WERI-Rb-1 (cell line): ENCODE data around the gene SH2D3A.

ENCODE experiments used
- DNase-seq: peaks from one replicate; pipeline ENCODE4 v3.0.0-alpha.2; 2020
- H3K27ac ChIP-seq: fragments of 250-450 bp; sonication (Bioruptor Pico); 2 replicates; pipeline ENCODE4 v1.5.1; 2020; ENCODE audit warnings: mild to moderate bottlenecking, moderate library complexity
- H3K27me3 ChIP-seq: fragments of 250-450 bp; sonication (Bioruptor Pico); 2 replicates; pipeline ENCODE4 v1.5.1; 2021; ENCODE audit warnings: mild to moderate bottlenecking, low read depth, moderate library complexity; ENCODE audit not compliant: insufficient read depth, severe bottlenecking
- H3K36me3 ChIP-seq: fragments of 250-450 bp; sonication (Bioruptor Pico); 2 replicates; pipeline ENCODE4 v1.5.1; 2020; ENCODE audit warnings: mild to moderate bottlenecking, moderate library complexity
- H3K4me3 ChIP-seq: 2 replicates; pipeline ENCODE4 v1.5.1; 2011; ENCODE audit warnings: low read depth, mild to moderate bottlenecking, control low read depth, low read length
- H3K9me3 ChIP-seq: fragments of 250-450 bp; sonication (Bioruptor Pico); 2 replicates; pipeline ENCODE4 v1.5.1; 2021; ENCODE audit warnings: mild to moderate bottlenecking, moderate library complexity; ENCODE audit not compliant: severe bottlenecking
- TF ChIP-seq, protein P1 (sequence below): IDR thresholded peaks from 2 replicates; pipeline ENCODE4 v1.5.1; 2011; ENCODE audit warnings: low read depth, mild to moderate bottlenecking, control low read depth, inconsistent platforms, low read length

Gene SH2D3A

DNA sequence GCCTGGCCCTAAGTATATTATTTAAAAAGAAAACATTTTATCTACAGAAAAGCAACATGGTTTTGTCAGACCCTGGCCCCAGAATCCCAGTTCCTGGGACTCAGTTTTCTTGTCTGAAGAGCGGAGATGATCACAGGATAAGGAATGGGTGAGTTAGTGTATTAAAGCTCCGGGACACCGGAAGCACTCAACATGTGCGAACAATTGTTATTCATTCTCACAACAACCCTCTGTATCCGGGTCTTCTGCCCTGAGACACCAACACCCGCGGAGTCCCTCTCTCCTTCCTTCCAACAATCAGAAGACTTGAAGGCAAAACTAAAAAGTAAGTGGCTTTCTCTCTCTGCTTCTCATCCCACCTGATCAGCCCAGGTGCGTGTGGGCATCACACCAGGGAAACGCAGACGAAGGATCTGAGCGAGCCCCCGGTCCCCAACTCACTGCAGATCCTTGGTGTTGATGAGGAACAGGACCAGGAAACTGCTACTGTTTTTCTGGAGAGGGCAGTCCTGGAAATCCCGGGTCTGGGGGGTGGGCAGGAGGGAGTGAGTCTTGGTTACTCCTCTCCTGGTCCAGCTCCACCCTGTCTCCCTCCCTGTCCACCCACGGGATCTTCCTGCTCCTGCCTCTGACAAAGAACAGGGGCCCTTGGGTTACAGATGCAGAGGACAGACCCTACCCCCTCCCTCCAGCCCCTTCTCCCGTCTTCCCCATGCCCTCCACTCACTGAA, 31.9 kb downstream of the SH2D3A start:
- no peak overlapping the region for H3K4me3 ChIP-seq
- no peak overlapping the region for H3K27ac ChIP-seq
- TF ChIP-seq, protein P1, sequence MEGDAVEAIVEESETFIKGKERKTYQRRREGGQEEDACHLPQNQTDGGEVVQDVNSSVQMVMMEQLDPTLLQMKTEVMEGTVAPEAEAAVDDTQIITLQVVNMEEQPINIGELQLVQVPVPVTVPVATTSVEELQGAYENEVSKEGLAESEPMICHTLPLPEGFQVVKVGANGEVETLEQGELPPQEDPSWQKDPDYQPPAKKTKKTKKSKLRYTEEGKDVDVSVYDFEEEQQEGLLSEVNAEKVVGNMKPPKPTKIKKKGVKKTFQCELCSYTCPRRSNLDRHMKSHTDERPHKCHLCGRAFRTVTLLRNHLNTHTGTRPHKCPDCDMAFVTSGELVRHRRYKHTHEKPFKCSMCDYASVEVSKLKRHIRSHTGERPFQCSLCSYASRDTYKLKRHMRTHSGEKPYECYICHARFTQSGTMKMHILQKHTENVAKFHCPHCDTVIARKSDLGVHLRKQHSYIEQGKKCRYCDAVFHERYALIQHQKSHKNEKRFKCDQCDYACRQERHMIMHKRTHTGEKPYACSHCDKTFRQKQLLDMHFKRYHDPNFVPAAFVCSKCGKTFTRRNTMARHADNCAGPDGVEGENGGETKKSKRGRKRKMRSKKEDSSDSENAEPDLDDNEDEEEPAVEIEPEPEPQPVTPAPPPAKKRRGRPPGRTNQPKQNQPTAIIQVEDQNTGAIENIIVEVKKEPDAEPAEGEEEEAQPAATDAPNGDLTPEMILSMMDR, result no peak
- no peak for DNase-seq
- H3K36me3 ChIP-seq, result no peaks in the 10 kb centered on the region
- H3K27me3 ChIP-seq, result no peaks in the 10 kb centered on the region
- no peaks in the 10 kb centered on the region for H3K9me3 ChIP-seq

DNA sequence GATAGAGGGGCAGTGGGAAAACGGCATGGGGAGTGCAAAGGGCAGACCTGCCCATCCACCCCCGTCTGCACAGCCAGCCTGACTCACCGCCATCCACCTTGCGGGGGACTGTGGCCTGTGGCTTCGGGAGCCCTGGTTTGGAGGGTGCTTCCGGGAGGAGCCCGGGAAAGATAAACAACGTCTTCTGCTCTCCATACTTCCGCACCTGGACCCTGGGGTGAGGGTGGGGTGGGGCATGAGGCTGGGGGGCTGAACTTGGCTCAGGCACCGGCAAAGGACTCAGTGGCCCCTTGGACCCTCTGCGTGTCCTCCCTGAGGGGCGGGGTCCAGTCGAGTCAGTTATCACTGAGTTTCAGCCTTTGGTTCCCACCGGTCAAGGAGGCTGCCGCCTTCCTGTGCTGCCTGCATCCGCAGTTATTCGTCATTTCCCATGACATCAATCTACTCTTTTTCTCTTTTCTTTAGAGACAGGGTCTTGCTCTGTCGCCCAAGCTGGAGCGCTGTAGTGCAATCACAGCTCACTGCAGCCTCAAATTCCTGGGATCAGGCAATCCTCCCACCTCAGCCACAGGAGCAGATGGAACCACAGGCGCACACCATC, 33.0 kb downstream of the SH2D3A start:
- DNase-seq, result no peak
- no peak overlapping the region for H3K27ac ChIP-seq
- TF ChIP-seq, protein P1, result no peak
- no peaks in the 10 kb centered on the region for H3K27me3 ChIP-seq
- no peaks in the 10 kb centered on the region for H3K36me3 ChIP-seq
- H3K4me3 ChIP-seq, result no peak overlapping the region
- no peaks in the 10 kb centered on the region for H3K9me3 ChIP-seq

DNA sequence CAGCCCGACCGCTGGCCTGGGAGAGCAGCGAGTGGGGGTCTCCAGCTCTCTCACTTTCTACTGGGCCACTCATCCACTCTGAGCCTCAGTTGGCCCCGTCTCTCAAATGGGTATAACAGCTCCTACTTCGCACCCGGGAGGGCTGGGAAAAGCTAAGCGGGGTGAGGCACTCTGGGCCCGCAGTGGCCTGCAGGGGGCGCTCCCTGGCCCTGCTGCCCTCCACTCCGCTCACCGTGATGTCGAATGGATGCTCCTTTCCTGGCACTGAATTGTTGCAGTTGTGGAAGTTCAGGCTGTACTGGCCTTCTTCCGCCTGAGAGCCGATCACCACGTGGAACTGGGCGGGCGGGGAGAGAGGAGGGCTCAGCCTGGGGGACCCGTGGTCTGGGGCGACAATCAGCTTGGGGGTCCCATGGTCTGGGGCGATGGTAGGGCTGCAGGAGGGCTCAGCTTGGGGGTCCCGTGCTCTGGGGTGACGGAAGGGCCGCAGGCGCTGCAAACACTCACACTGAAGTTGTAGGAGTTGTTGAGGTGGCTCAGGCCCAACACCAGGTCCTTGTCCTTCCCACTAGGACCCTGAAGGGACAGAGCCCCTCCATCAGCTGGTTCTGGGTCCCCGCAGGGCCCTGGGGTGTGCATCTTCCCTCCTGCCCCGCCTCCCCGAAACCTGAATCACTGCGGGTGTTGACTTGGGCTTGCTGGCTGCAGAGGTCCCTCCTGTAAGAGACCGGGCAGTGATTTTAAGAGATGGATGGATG, 33.7 kb downstream of the SH2D3A start:
- Histone ChIP-seq H3K27me3 (no peaks in the 10 kb centered on the region), H3K4me3 (no peak overlapping the region), H3K9me3 (no peaks in the 10 kb centered on the region), H3K36me3 (no peaks in the 10 kb centered on the region), H3K27ac (no peak overlapping the region)
- TF ChIP-seq, protein P1, result peak; percentile 59
- DNase-seq, result no peak

DNA sequence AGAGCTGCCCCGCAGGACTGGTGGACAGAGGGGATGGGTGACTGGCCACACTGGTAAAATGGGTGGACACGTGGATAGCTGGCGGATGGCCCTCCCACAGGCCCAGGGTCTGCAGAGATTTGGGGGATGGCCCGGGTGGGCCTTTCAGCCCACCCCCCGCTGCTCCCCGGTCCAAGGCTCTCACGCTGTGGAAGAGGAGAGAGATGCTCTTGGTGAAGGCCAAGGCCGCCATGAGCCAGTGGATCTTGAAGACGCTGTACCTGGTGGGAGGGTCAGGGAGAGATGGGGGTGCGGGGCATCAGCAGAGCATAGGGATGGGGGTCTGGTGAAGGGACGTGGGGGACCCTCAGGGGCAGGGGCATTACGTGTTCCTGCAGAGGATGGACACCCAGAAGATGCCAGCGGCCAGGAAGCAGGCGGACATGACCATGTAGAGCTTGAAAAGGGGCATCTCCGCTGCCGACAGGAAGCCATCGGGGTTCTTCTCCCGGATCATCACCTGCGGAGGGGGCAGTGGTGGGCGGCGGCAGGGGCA, 34.4 kb downstream of the SH2D3A start:
- Histone ChIP-seq H3K9me3 (no peaks in the 10 kb centered on the region), H3K27ac (no peak overlapping the region), H3K36me3 (no peaks in the 10 kb centered on the region), H3K4me3 (no peak overlapping the region), H3K27me3 (no peaks in the 10 kb centered on the region)
- TF ChIP-seq, protein P1, result no peak
- no peak for DNase-seq

DNA sequence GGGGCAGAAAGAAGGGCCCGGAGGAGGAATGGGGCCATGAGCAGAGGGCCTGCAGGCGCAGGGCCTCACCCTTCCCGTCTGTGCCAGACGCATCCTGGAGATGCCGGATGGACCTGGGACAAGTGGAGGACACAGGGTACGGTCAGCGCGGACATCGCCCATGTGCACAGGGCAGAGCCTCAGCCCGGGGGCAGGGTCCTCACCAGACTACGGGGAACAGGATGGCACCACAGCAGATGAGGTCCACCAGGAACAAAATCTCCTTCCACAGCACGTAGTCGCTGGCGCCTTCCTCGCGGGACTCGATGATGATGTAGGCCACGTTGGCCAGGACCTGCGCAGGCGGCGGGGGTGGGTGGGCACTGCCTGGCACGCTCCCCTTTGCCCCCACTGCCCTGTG, 35.4 kb downstream of the SH2D3A start:
- no peak overlapping the region for H3K27ac ChIP-seq
- H3K36me3 ChIP-seq, result no peaks in the 10 kb centered on the region
- TF ChIP-seq, protein P1, result no peak
- no peak overlapping the region for H3K4me3 ChIP-seq
- no peak for DNase-seq
- no peaks in the 10 kb centered on the region for H3K9me3 ChIP-seq
- no peaks in the 10 kb centered on the region for H3K27me3 ChIP-seq
